HG03457 (cell line): Measurements from ENCODE around the gene NHS.

Source experiments
- ATAC-seq: cut with Tn5 transposase; IDR thresholded peaks from one replicate; pipeline ENCODE4 v1.9.1; 2021; ENCODE audit warnings: moderate number of reproducible peaks; ENCODE audit not compliant: unreplicated experiment

NHS gene

GRCh38 chrX:17718649-17719165, 343.7 kb downstream of the NHS start:
- no peak for ATAC-seq

- ATAC-seq: no peak
These were observed 344.7 kb downstream of the NHS start for GRCh38 chrX:17719711-17720110.

GRCh38 chrX:17721715-17722114, 346.7 kb downstream of the NHS start:
- no peak for ATAC-seq

- ATAC-seq: no peak
These were observed 350.2 kb downstream of the NHS start for GRCh38 chrX:17725181-17725580.

GRCh38 chrX:17732138-17732783, 357.3 kb downstream of the NHS start:
- no peak for ATAC-seq

GRCh38 chrX:17735406-17735805, 360.4 kb downstream of the NHS start:
- ATAC-seq: no peak

- no peak for ATAC-seq
These were observed 361.5 kb downstream of the NHS start for GRCh38 chrX:17736478-17736855.

GRCh38 chrX:17736856-17737709, 362.1 kb downstream of the NHS start, which contains the start of gene SCML1:
Gene SCML1, plus strand, starts transcription at chrX:17737493. Its CDS starts 6,694 bp downstream, at chrX:17744187.
- peak; percentile 63 for ATAC-seq

- ATAC-seq: peak; percentile 12
These were observed 362.6 kb downstream of the NHS start for GRCh38 chrX:17737710-17737985.

- peak; percentile 3 for ATAC-seq
These were observed 363.1 kb downstream of the NHS start for GRCh38 chrX:17737986-17738713.

- no peak for ATAC-seq
These were observed 363.9 kb downstream of the NHS start for GRCh38 chrX:17738737-17739535.

GRCh38 chrX:17740137-17741122, 365.4 kb downstream of the NHS start:
- no peak for ATAC-seq

GRCh38 chrX:17741123-17741511, 366.1 kb downstream of the NHS start:
- no peak for ATAC-seq

- ATAC-seq: no peak
These were observed 368.9 kb downstream of the NHS start for GRCh38 chrX:17743913-17744312.

GRCh38 chrX:17744896-17745523, 370.0 kb downstream of the NHS start:
- no peak for ATAC-seq

GRCh38 chrX:17747692-17748091, 372.7 kb downstream of the NHS start:
- no peak for ATAC-seq

- no peak for ATAC-seq
These were observed 373.7 kb downstream of the NHS start for GRCh38 chrX:17748684-17749083.

- no peak for ATAC-seq
These were observed 375.4 kb downstream of the NHS start for GRCh38 chrX:17750436-17750835.

- ATAC-seq: peak; percentile 98
These were observed 383.4 kb downstream of the NHS start for GRCh38 chrX:17758382-17758781.
